GM19238 (cell line): ENCODE data around the gene TNFRSF4.

Experiments used
- DNase-seq: peaks from one replicate; pipeline ENCODE4 v3.0.0; 2011; ENCODE audit warnings: low spot score; ENCODE audit not compliant: insufficient read length

Gene TNFRSF4

DNA sequence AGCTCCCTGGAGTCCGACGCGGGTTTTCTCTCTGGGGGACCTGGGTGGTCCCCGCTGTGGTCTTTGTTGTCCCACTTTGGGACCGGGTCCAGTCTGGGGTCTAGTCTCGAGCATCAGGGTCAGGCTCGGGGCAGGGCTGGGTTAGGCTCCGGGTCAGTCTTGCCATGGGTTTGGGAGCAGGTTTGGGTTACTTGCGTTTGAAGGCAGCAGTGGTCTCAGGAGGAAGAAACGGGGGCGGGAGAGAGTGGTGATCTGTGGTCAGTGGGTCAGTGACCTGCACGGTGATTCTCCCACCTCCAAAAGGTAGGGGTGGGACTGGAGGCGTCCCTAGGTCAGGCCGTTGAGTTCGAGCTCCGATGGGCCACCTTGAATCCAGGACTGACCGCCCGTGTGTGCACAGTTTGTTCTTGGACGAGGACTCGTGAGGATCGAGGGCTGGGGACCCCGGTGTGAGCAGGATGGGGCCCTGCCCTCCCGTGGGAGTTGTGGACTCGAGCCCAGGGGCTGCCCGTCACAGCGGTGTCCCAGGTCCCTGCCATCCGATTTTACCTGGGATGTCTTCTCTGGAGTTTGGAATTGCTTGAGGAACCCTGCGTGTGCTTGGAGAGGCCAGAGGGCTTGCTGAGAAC, 20.3 kb upstream of the TNFRSF4 start:
- no peak for DNase-seq

- no peak for DNase-seq
Observed at GRCh38 chr1:1233567-1233892, 19.6 kb upstream of the TNFRSF4 start.

GRCh38 chr1:1232796-1233566, 19.0 kb upstream of the TNFRSF4 start:
- no peak for DNase-seq

- DNase-seq: no peak
Observed at GRCh38 chr1:1232208-1232795, 18.3 kb upstream of the TNFRSF4 start, which contains the start of gene B3GALT6. Gene B3GALT6 (plus strand): TSS chr1:1232237. CDS start chr1:1232279, 42 bp downstream.

DNA sequence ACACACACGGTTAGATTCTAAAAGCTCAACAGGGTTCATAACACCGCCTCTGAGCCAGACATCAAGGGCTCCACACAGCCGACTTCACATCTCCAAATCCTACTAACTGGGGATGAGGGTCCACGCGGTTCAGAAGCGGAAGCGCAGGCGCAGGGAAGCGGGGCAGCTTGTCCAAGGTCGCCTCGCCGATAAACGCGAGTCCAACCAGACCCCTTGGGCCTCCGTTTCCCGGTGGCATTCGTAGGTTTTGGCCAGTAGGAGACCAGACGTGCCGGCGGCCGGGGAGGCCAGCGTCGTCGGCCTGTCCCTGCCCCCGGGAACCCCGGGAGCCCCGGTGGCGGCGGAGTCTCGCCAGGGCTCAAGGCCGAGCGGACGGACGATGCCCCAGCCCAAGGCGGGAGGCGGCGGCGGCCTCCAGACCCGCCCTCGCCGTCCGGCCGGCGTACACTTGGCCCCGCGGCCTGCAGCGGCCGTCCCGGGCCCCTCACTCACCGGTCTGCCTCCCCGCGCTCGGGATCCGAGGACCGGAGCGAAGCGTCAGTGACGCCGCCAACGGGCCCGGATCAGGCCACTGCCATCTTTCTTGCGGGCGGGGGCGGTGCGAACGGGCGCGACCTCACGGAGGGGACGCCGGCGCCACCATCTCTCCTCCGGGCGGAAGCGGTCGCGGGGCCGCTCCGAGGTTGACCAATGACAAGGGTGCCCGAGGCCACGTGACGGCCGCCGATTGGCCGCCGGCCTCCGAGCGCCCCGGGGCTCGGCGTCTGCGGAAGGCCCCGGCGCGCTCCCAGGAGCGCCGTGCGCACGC, 17.7 kb upstream of the TNFRSF4 start, which contains the start of gene SDF4:
Gene SDF4 (minus strand): TSS at position 602 of the 808 bp plus-strand sequence. CDS start 3,229 bp downstream, outside the sequence.
- DNase-seq: peak; percentile 100

- DNase-seq: no peak
Observed at GRCh38 chr1:1230656-1231399, 16.9 kb upstream of the TNFRSF4 start.

DNA sequence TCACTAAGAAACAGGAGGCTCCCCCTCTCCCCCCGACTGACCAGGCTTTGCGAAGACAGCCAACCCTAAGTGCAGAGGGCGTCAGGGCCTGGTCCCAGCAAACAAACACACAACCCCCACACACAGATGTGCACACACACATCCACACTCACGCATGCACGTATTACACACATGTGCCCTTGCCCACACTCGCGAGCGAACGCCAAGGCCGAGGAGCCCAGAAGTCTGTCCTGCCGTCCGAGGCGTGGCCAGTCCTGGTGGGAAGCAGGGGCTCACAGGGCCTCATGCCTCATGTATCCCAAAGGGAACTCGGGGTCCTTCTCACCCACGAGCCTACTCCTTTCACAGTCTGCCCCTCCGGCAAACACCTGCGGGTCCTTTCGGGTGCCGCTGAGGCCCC, 15.8 kb upstream of the TNFRSF4 start:
- no peak for DNase-seq

GRCh38 chr1:1228596-1229321, 14.8 kb upstream of the TNFRSF4 start:
- DNase-seq: no peak

GRCh38 chr1:1228187-1228586, 14.2 kb upstream of the TNFRSF4 start:
- DNase-seq: no peak

DNA sequence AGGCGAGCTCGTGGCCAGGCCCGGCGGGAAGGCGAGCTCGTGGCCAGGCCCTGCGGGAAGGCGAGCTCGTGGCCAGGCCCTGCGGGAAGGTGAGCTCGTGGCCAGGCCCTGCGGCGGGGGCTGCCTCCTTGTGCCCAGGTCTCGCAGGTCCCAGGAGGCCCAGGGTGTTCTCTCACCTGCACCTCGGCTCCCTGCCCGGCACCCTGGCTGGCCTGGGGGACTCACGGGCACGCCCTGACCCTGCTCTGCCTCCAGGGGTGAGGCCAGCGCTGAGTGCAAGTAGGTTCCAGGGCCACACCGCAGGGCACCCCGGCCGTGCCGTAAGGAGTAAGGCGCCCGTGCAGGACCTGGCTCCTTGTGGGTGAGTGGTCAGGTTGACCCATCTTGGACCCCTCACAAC, 13.4 kb upstream of the TNFRSF4 start:
- no peak for DNase-seq

DNA sequence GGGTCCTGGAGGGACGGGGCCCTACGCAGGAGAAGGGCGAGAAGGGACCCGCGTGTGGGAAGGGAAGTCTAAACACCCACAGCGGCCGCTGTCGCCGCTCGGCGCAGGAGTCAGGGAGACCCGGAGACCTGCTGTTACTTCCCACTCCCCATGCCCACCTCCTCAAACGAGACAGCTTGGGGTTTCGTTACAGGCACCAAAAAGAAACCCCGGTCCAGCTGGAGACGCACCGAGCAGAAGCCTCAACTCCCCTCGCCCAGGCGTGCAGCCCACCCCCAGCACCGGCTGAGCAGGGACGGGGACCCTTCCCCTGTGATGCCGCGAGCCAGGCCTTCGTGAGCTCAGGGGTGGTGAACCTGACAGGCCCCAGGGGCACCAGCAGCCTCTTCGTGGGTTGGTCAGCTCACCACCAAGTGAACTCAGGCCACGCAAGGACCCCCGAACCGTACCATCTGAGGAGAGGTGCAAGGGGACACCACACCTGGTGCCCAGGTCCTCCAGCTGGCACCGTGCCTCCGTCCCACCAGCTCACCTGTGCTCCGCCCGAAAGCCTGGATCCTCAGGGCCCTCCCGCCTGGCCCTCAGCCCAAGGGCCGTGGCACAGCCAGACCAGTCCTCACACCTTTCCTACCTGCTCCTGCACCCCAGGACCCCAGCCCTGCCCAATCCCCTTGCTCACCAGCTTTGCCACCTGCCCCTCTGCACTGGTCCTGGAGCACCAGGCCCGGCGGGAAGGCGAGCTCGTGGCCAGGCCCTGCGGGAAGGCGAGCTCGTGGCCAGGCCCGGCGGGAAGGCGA, 12.8 kb upstream of the TNFRSF4 start:
- DNase-seq: no peak

- no peak for DNase-seq
Observed at GRCh38 chr1:1225913-1226312, 12.0 kb upstream of the TNFRSF4 start.

- no peak for DNase-seq
Observed at GRCh38 chr1:1225238-1225845, 11.4 kb upstream of the TNFRSF4 start.

GRCh38 chr1:1223891-1224290, 9.9 kb upstream of the TNFRSF4 start:
- no peak for DNase-seq

DNA sequence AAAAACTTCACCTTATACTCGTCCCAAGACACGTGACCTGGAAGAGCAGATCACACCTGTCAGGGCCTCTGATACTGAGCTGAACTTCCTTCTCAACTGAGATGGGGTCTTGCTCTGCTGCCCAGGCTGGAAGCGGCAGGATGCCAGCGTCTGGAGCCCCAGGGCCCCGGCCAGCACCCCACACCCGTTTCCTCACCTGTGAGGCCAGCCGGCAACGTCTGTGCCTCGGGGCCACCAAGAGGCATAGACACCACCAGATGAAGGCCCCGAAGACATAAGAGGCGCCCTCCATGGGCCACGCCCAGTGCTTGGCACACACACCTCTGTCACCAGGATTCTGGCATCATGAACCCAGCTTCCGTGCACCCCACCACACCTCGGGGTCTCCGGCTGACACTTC, 9.4 kb upstream of the TNFRSF4 start:
- no peak for DNase-seq

DNA sequence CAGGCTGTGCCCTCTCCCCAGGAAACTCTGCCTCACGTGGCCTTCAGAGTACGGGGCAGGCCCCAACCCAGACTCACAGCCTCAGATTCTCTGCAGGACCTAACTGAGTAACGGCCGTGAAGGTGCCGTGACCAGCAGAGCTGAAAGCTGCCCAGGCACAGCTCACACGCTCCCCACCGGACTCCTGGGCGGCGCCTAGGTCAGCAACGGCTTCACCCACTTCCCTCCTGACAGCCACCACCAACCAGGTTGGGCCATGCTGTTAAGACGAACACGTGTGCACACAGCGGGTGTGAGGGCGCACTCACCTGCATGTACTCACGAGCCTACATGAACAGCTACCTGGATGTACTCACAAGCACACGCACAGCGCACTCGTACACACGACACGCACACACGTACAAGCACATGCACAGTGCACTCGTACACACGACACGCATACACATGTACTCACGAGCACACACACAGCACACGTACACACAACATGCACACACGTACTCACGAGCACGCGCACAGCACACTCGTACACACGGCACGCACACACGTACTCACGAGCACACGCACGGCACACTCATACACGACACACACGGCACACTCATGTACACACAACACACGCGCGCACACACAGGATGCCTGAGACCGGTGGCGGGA, 8.7 kb upstream of the TNFRSF4 start:
- DNase-seq: no peak

- no peak for DNase-seq
Observed at GRCh38 chr1:1221887-1222574, 8.1 kb upstream of the TNFRSF4 start.

GRCh38 chr1:1220197-1220596, 6.2 kb upstream of the TNFRSF4 start:
- no peak for DNase-seq
